ENCODE measurements around the gene PLAGL2. TPM values are rescaled to one million over a fixed set of nuclear protein-coding genes. Genes with fewer than 3 reads are reported as not detected.

Gene PLAGL2
- polyA plus RNA-seq, 1 donor from 2014 or later, result 2.7 TPM

DNA sequence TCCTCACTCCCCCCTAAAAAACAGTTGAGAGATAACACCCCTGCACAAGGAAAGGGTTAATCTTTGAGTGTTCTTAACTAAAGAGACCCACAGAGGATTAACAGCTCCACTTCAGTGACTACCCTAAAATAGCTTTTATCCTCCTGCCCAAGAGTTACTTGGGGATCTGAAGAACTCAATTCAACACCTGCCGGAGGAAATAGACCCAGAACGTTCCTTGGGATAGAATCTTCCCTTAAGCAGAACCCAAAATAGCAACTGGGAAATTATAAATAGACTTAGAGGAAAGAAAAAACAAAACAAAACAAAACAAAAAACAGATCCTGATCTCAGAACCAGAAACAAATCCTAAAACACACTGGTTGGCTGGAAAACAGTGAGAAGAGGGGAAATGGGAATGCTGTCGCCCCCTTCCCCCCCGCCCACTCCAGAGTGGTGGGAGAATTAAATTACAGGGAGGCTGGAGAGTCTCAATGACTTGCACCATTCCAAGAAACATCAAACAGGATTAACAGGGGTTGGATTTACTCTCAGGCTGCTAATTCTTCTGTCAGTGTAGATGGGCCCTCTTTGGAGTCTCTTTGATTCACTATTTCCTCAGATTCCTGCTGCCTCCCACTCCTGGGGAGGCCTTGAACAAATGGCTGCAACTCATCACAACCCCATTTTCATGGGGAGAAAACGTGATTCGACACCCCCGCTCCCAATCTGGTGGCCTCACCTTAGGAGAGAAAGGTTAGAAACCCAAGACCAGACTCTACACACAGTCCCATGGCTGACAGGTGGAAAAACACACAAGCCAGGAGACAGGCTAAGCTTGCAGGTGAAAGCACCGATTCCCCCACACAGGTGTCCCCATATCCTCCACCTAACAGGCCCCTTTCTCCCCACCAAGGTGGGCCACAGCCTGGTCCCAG, 1.4 kb downstream of the PLAGL2 start:
- TF ChIP-seq, protein P1, sequence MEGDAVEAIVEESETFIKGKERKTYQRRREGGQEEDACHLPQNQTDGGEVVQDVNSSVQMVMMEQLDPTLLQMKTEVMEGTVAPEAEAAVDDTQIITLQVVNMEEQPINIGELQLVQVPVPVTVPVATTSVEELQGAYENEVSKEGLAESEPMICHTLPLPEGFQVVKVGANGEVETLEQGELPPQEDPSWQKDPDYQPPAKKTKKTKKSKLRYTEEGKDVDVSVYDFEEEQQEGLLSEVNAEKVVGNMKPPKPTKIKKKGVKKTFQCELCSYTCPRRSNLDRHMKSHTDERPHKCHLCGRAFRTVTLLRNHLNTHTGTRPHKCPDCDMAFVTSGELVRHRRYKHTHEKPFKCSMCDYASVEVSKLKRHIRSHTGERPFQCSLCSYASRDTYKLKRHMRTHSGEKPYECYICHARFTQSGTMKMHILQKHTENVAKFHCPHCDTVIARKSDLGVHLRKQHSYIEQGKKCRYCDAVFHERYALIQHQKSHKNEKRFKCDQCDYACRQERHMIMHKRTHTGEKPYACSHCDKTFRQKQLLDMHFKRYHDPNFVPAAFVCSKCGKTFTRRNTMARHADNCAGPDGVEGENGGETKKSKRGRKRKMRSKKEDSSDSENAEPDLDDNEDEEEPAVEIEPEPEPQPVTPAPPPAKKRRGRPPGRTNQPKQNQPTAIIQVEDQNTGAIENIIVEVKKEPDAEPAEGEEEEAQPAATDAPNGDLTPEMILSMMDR (IDR thresholded peaks at IDR 0.05; ENCODE audit: poor library complexity, severe bottlenecking), result no peak
- no peak for TF ChIP-seq POLR2AphosphoS5 (IDR thresholded peaks at IDR 0.05)
- TF ChIP-seq, protein P2, sequence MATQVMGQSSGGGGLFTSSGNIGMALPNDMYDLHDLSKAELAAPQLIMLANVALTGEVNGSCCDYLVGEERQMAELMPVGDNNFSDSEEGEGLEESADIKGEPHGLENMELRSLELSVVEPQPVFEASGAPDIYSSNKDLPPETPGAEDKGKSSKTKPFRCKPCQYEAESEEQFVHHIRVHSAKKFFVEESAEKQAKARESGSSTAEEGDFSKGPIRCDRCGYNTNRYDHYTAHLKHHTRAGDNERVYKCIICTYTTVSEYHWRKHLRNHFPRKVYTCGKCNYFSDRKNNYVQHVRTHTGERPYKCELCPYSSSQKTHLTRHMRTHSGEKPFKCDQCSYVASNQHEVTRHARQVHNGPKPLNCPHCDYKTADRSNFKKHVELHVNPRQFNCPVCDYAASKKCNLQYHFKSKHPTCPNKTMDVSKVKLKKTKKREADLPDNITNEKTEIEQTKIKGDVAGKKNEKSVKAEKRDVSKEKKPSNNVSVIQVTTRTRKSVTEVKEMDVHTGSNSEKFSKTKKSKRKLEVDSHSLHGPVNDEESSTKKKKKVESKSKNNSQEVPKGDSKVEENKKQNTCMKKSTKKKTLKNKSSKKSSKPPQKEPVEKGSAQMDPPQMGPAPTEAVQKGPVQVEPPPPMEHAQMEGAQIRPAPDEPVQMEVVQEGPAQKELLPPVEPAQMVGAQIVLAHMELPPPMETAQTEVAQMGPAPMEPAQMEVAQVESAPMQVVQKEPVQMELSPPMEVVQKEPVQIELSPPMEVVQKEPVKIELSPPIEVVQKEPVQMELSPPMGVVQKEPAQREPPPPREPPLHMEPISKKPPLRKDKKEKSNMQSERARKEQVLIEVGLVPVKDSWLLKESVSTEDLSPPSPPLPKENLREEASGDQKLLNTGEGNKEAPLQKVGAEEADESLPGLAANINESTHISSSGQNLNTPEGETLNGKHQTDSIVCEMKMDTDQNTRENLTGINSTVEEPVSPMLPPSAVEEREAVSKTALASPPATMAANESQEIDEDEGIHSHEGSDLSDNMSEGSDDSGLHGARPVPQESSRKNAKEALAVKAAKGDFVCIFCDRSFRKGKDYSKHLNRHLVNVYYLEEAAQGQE (IDR thresholded peaks at IDR 0.05; ENCODE audit: borderline replicate concordance), result no peak
- no peak for TF ChIP-seq MXI1 (conservative IDR thresholded peaks at IDR 0.05; ENCODE audit: poor library complexity, severe bottlenecking)
- TF ChIP-seq EP300 (conservative IDR thresholded peaks at IDR 0.05; ENCODE audit: poor library complexity, severe bottlenecking), result no peak
- TF ChIP-seq RAD21 (conservative IDR thresholded peaks at IDR 0.05), result no peak
- no peak for TF ChIP-seq TAF1 (IDR thresholded peaks at IDR 0.05; ENCODE audit: low read depth)
- TF ChIP-seq SMC3 (conservative IDR thresholded peaks at IDR 0.05; ENCODE audit: poor library complexity), result no peak
- no peak for TF ChIP-seq EZH2 (IDR thresholded peaks at IDR 0.05; ENCODE audit: borderline replicate concordance, insufficient read depth, low read length, poor library complexity, severe bottlenecking)
- Histone ChIP-seq H3K4me3 (ENCODE audit: low read length) (peak overlapping the region; percentile 77), H3F3A (ENCODE audit: insufficient read depth, low read length, poor library complexity, severe bottlenecking) (no peaks in the 10 kb centered on the region), H4K20me1 (ENCODE audit: insufficient read depth) (peaks cover under 1% of the 10 kb centered on the region), H2AFZ (ENCODE audit: low read depth, low read length) (no peak overlapping the region), H3K9me3 (ENCODE audit: low read length) (no peaks in the 10 kb centered on the region), H3K9ac (ENCODE audit: low read length) (peak overlapping the region; percentile 93), H3K27ac (ENCODE audit: low read length) (peak overlapping the region; percentile 72), H3K9me2 (ENCODE audit: insufficient read depth, low read length) (no peaks in the 10 kb centered on the region), H3K36me3 (ENCODE audit: insufficient read depth, low read length) (no peaks in the 10 kb centered on the region), H3K79me2 (replicated peaks; ENCODE audit: insufficient read depth, low read length) (peaks cover 73% of the 10 kb centered on the region), H3K4me2 (ENCODE audit: low read length) (peak overlapping the region; percentile 98), H3K27me3 (ENCODE audit: insufficient read depth, low read depth, low read length) (no peaks in the 10 kb centered on the region)

DNA sequence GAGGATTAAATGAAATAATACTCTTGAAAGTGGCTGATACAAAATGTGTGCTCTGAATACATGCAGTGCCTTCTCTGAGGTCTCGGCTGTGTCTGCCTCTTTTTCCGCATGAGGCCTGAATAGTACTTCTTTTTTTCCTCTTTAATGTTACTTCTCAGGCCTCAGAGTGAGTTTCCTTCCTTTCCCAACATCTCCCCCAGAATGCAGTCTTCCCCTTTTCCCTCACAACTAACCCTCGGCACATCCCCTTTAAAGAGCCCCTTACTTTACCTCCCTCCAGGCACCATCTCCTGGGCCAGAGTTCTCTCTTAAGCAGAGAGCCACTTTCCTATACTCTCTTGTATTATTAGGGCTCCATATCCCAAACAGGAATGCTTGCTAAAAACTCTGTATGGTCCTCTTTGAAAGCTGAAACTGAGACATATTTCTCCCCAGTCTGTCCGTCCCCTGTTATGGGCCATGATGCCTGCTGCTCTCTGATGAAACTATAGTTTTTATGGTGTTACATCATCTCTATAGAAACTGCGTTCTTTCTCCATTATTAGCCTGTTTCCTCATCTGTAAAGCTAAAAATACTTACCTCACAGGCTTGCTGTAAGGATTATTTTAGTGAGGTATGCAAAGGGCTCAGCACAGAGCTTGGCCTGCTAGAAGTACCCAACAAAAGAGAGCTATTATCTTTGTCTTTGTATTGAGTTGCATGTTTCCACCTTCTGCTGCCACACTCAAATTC, 2.3 kb downstream of the PLAGL2 start:
- H3K27ac ChIP-seq (ENCODE audit: low read length), result no peak overlapping the region
- no peaks in the 10 kb centered on the region for H3K36me3 ChIP-seq (ENCODE audit: insufficient read depth, low read length)

More for the DNA sequence above, 2.3 kb downstream of the PLAGL2 start:
- Histone ChIP-seq H3F3A (ENCODE audit: insufficient read depth, low read length, poor library complexity, severe bottlenecking) (no peaks in the 10 kb centered on the region), H3K79me2 (replicated peaks; ENCODE audit: insufficient read depth, low read length) (peaks cover 78% of the 10 kb centered on the region), H3K9ac (ENCODE audit: low read length) (peak overlapping the region; percentile 93), H2AFZ (ENCODE audit: low read depth, low read length) (no peak overlapping the region), H3K9me3 (ENCODE audit: low read length) (no peaks in the 10 kb centered on the region), H3K4me3 (ENCODE audit: low read length) (peak overlapping the region; percentile 77), H3K27me3 (ENCODE audit: insufficient read depth, low read depth, low read length) (no peaks in the 10 kb centered on the region), H3K4me2 (ENCODE audit: low read length) (peak overlapping the region; percentile 98), H3K9me2 (ENCODE audit: insufficient read depth, low read length) (no peaks in the 10 kb centered on the region), H4K20me1 (ENCODE audit: insufficient read depth) (peaks cover 5% of the 10 kb centered on the region)
- no peak for TF ChIP-seq RAD21 (conservative IDR thresholded peaks at IDR 0.05)
- TF ChIP-seq SMC3 (conservative IDR thresholded peaks at IDR 0.05; ENCODE audit: poor library complexity), result no peak
- TF ChIP-seq EZH2 (IDR thresholded peaks at IDR 0.05; ENCODE audit: borderline replicate concordance, insufficient read depth, low read length, poor library complexity, severe bottlenecking), result no peak
- TF ChIP-seq, protein P1 (IDR thresholded peaks at IDR 0.05; ENCODE audit: poor library complexity, severe bottlenecking), result no peak
- TF ChIP-seq MXI1 (conservative IDR thresholded peaks at IDR 0.05; ENCODE audit: poor library complexity, severe bottlenecking), result no peak
- TF ChIP-seq, protein P2 (IDR thresholded peaks at IDR 0.05; ENCODE audit: borderline replicate concordance), result no peak
- no peak for TF ChIP-seq TAF1 (IDR thresholded peaks at IDR 0.05; ENCODE audit: low read depth)
- TF ChIP-seq EP300 (conservative IDR thresholded peaks at IDR 0.05; ENCODE audit: poor library complexity, severe bottlenecking), result no peak
- TF ChIP-seq POLR2AphosphoS5 (IDR thresholded peaks at IDR 0.05), result no peak

Measured in neural cell (in vitro differentiated cells).